GM19043 (cell line): ENCODE data around the gene FILIP1L.

Experiments used
- ATAC-seq: cut with Tn5 transposase; IDR thresholded peaks from one replicate; pipeline ENCODE4 v1.9.1; 2021; ENCODE audit warnings: low read depth; ENCODE audit not compliant: unreplicated experiment

FILIP1L gene

GRCh38 chr3:100125161-100125938, 11.0 kb upstream of the FILIP1L start:
- no peak for ATAC-seq

- ATAC-seq = peak; percentile 57
Observed at GRCh38 chr3:100124201-100124761, 10.0 kb upstream of the FILIP1L start.

DNA sequence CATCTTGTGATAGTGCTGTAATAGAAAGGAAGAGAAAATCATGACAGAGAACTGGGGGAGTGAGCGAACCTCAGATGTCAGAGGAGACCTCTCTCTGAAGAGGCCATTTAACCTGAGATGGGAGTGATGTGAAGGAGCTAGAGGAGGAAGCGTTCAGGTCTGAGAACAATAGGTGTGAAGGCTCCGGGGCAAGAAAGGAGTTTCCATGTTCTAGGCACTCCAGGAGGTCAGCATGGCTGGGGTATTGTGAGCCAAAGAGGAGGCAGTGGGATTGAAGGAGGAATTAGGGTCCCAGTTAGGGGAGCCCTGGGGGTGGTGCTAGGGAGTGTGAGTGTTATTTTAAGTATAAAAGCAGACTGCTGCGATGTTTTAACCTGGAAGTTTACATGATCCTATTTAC, 8.8 kb upstream of the FILIP1L start:
- no peak for ATAC-seq

- no peak for ATAC-seq
Observed at GRCh38 chr3:100122321-100122720, 8.0 kb upstream of the FILIP1L start.

DNA sequence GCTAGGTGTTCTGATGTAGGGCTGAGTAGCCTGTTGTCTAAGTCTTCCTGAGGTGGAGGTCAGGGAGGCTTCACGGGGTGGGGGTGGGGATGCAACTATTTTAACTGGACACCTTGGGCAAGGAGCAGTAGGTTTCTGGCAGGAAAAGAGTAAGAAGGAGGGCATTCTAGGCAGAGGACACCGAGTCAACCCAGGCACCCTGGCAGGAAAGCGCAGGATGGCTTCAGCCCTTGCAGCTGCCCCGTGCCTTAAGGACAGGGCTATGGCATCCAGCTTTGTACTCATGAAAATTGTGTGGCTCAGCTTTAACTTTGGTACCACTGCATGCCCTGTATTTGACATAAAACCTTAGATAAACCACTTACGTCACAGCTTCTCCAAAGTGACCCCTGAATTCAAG, 6.4 kb upstream of the FILIP1L start:
- no peak for ATAC-seq

- no peak for ATAC-seq
Observed at GRCh38 chr3:100120012-100120411, 5.7 kb upstream of the FILIP1L start.

DNA sequence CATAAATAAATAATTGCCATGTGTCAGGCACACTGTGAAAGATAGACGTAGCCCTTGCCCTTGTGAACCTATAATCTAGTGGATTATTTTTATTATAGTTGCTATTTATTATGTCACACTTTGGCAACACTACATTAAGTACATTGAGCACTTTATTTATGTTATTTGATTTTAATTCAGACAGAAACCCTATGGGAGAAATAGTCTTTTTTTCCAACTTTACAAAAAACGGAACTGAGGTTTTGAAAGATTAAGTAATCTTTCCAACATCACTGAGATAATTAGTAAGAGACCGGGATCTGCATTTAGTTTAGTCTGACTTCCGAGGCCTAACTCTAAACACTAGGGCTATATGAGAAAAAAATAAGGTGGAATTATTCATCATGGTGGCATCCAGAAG, 2.8 kb upstream of the FILIP1L start:
- ATAC-seq = no peak

DNA sequence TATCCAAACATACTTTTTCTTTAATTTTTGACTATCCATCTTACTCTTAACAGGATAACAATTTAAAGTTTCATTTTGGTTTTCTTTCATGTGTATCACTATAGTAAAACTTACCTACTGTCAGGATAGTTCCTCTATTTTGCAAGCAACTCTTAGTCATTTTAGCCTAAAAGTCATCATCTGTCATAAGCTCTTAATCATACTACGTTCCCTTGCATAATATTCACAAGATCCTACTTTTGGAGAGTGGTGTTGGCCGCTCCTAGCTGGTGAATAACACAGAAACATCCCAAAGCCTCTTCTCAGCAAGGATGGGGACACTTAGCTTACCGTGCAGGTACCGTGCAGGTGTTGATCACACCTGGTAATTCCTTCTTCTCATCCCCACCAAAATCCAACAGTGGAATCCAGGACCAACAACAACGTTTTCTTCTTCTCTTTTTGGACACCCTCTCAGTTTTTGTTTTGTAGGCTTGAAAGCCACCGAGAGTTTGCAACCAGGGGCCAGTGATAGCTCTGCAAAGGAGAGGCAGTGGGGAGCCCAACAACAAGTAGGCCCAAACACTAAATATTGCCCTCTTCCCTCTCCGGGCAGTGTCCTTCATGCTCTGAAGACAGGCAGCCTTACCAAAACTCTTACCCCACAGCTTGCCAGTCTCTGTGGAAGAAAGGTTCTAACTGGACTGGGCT, 433 bp downstream of the FILIP1L start:
- no peak for ATAC-seq

DNA sequence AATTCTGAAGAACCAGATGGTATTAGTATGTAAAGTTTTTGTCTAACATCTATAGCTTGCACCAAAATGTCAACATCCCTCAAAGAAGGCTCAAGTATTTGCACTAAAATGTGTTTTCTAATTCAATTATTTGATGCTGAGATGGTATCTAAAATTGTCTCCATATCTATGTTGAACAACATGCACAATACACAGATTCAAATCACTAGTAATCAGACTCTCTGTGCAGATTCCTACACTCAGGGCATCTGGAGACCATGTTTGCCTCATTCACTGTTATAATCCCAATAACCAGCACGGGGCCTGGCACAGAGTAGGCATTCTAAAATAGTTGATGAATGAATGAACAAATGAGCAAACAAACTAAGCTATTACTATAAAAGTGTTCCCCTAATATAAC, 2.6 kb downstream of the FILIP1L start:
- no peak for ATAC-seq

DNA sequence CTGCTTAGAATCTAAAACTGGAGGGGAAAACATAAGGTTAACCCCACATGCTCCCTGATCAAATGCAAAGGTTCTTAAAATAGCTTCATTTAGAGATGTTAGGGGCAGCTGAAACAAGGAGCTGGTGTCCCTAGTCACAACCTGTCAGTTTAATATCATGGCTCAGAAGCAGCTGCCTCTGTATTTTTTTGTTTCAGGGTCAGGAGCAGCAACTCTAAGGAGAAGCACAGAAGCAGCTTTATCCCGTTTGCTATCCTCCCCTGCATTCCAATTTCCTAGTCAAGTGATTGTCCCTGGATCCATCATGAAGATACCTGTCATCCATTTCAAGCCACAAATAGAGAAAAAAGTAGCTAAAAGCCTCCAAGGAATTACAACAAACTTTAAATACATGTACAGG, 4.1 kb downstream of the FILIP1L start:
- ATAC-seq = no peak

GRCh38 chr3:100108464-100109079, 5.7 kb downstream of the FILIP1L start:
- no peak for ATAC-seq

GRCh38 chr3:100107221-100107814, 7.0 kb downstream of the FILIP1L start:
- no peak for ATAC-seq

DNA sequence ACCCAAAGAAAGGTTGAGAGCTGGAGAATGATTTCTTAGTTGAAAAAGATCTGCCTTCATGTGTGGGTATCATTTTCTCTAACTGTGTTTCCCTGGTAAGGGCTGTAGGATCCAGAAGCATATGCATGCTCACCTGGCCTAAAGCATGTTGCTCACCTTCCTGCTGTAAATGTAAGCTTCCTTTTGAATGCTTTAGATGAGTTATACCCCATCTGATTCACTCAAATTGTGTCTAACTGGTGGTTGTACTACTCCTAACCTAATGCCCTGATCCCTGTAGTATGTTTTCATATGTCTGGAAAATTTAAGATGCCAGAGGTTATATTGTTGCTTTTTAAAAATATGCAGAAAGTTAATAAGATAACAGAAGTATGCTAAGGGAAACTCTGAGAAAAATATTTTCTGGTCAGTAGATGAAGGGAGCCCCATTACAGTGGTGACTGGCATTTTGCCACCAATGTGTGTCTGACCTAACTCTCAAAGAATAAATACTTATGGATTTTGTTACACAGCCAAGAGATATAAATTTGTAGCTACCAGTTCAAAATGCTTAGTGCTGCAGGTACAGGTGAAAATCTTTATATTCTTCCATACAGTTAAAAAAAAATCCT, 7.7 kb downstream of the FILIP1L start:
- no peak for ATAC-seq

GRCh38 chr3:100106094-100106493, 8.2 kb downstream of the FILIP1L start:
- no peak for ATAC-seq

GRCh38 chr3:100105501-100105900, 8.8 kb downstream of the FILIP1L start:
- ATAC-seq = peak; percentile 24

DNA sequence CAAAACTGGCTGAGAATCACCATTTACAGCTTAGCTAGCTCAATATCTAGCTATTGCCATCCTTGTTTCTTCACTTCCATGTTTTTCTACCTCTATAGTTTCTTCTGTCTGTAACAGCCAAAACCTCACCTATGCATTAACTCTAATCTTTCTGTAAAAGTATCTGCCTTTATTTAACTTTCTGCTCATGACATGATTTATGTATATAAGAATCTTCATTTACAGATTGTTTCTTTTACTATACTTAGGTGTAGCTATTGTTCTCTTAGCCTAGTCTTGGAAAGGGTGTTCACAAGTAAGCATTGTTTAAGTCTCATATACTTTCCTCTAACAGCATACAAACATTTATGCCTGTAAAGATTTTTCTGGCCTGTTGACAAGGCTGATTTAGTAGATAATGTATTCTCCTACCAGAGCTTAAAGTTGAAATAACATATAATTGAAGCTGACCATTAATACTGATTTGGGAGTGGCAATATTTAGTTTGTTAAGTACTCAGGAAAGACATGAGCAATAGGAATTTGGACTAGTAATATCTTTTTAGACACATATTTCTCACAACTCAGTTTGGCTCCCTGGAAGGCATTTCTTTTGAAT, 9.4 kb downstream of the FILIP1L start:
- ATAC-seq = no peak

GRCh38 chr3:100104442-100104798, 9.9 kb downstream of the FILIP1L start:
- ATAC-seq = peak; percentile 37

DNA sequence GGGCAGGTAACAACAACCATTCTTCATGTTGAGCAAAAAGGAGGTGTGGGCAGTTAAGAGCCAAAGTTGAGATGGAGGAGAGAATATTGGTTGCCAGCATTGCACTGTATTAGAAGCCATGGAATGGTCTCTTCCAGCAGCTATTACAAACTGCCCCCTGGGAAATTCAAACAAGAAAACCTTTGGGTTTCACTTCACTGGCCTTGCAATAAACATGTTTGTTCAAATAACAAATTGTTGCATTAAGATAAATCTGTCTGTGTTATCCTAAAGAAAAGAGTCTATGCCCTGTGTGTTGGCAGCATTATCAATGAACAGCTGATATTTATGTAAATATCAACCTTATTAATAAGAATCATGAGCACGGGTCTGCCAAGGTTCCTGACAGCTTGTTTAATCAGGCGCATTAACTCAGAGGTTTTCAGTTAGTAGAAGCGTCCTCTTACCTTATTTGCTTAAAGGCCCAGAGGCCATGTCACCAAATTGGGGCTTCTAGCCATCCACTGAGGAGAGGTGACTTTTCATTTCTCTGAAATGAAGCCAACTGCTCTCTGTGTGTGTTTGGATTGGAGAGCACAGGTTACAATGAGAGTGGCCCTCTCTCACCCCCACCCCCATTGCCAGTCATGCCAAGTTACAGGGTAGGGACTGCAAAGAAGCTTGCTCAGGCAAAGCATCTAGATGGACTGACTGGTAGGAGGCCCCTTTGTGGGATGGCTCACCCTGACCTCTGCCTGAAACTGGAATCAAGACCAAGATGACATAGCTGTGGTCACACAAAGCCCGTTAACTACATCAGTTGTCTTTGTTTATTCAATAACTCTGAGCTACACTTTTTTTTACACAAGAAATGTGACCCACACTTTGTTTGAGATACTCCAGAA, 10.5 kb downstream of the FILIP1L start:
- peak; percentile 74 for ATAC-seq

DNA sequence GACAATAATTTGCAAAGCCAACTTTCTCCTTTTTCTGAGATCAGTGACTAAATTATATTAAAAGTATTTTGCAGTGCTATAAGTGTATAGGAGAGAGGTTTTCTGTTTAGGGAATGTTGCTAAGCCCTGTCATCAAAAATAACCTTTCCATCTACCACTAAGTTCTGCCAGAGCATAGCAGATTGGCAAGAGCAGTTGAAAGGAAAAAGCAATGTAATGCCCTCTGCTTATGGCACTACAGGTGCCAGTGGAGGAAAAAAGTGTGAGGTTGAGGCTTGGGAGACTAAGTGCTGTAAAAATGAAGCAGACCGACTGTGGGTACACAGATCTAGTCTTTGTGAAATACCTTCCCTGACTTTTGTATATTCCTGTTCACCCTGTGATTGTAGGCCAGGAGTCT, 11.5 kb downstream of the FILIP1L start:
- no peak for ATAC-seq
